K562 (cell line): ENCODE data around the gene GASK1B. TPM values are rescaled to one million over a fixed set of nuclear protein-coding genes. Genes with fewer than 3 reads are reported as not detected.

Experiments used
- REST ChIP-seq, 2 experiments: fragments of 450-650 bp; formaldehyde crosslinking in 1 of 2; IDR thresholded peaks; 2 replicates each; pipeline versions ENCODE4 v1.4.0 to v1.6.1; 2014 to 2020; ENCODE audit warnings: mild to moderate bottlenecking in 2 of 2, borderline replicate concordance in 1 of 2, low read depth in 1 of 2
- TEAD4 ChIP-seq, 2 experiments: sonication (generic) in 1 of 2; formaldehyde crosslinking in 1 of 2; IDR thresholded peaks; 2 replicates each; pipeline versions ENCODE4 v1.6.1 to v1.8.0; 2012 to 2022; ENCODE audit warnings: borderline replicate concordance in 1 of 2, inconsistent platforms in 1 of 2, low read length in 1 of 2, mild to moderate bottlenecking in 1 of 2, missing genetic modification reagents in 1 of 2
- polyA plus RNA-seq, 8 experiments: library from polyadenylated mRNA; depleted of rRNA in 4 of 8; stranded (reverse) in 5 of 8; unstranded in 3 of 8; fragments of >200 nt; fragmentation: Nextera tagmentation in 2 of 8; fragmentation: Illumina TruSeq in 1 of 8; extraction: Ambion mirVana in 2 of 8; extraction: Trizol in 1 of 8; gene quantifications; 2 replicates each; pipeline versions ENCODE4 v1.2.1 to v1.2.3, GENCODE V29; 2011 to 2014; ENCODE audit warnings: inconsistent platforms in 1 of 8, missing spikeins in 1 of 8
- total RNA-seq, 7 experiments: library from RNA; depleted of rRNA in 6 of 7; stranded (reverse); fragments of >200 nt in 6 of 7; fragmentation: Illumina TruSeq in 2 of 7; extraction: Trizol in 2 of 7; gene quantifications; 2 replicates each; pipeline versions ENCODE4 v1.2.1 to v1.2.3, GENCODE V29; 2011 to 2021; ENCODE audit warnings: low replicate concordance in 1 of 7

GASK1B gene
- total and polyA plus RNA-seq, 9 of the 15 experiments (the other 6 are each of a cell fraction or from before 2014, with no cell fraction given): 0.13 to 1.2 (median 0.61) TPM

- peak; percentile 23; the same call in 1 of the 2 replicates for TF ChIP-seq REST (IDR thresholded peaks at IDR 0.05; ENCODE audit: borderline replicate concordance)
- no peak for TF ChIP-seq REST (CRISPR knock-in tag; IDR thresholded peaks at IDR 0.05; ENCODE audit: low read depth)
- TF ChIP-seq TEAD4 (IDR thresholded peaks at IDR 0.05; ENCODE audit: low read length): peak; percentile 18; the same call in 1 of the 2 replicates
- no peak for TF ChIP-seq TEAD4 (CRISPR knock-in tag; IDR thresholded peaks at IDR 0.05; ENCODE audit: borderline replicate concordance)
Measured at GRCh38 chr4:158172261-158173258, at the start of gene GASK1B (continued).
